HG03460 (cell line): ENCODE data around the gene ZNF615.
"Not testable (repeated sequence)": the region's sequence is repeated elsewhere in the genome, so short reads cannot be mapped to it uniquely, and the experiment has no call there.

Experiments
- ATAC-seq: cut with Tn5 transposase; IDR thresholded peaks from one replicate; pipeline ENCODE4 v1.9.1; 2021; ENCODE audit not compliant: unreplicated experiment

The ZNF615 gene

GRCh38 chr19:51980926-51981325 lies 27.1 kb downstream of the ZNF615 start:
- ATAC-seq: not testable (repeated sequence)

GRCh38 chr19:51980116-51980736 lies 27.8 kb downstream of the ZNF615 start:
- no peak for ATAC-seq

- ATAC-seq: no peak
Measured at GRCh38 chr19:51978882-51979281, 29.1 kb downstream of the ZNF615 start.

GRCh38 chr19:51977346-51977745 lies 30.7 kb downstream of the ZNF615 start:
- no peak for ATAC-seq

GRCh38 chr19:51976852-51977251 lies 31.2 kb downstream of the ZNF615 start:
- ATAC-seq: no peak

- ATAC-seq: not testable (repeated sequence)
Measured at GRCh38 chr19:51975787-51976186, 32.2 kb downstream of the ZNF615 start.

GRCh38 chr19:51971624-51972023 lies 36.4 kb downstream of the ZNF615 start:
- ATAC-seq: no peak

- ATAC-seq: no peak
Measured at GRCh38 chr19:51970718-51971117, 37.3 kb downstream of the ZNF615 start.

GRCh38 chr19:51965583-51965982 lies 42.4 kb downstream of the ZNF615 start:
- ATAC-seq: no peak

- not testable (repeated sequence) for ATAC-seq
Measured at GRCh38 chr19:51960621-51961233, 47.3 kb downstream of the ZNF615 start.

- no peak for ATAC-seq
Measured at GRCh38 chr19:51959791-51960190, 48.2 kb downstream of the ZNF615 start.

- not testable (repeated sequence) for ATAC-seq
Measured at GRCh38 chr19:51957846-51958245, 50.2 kb downstream of the ZNF615 start.

GRCh38 chr19:51948975-51949374 lies 59.0 kb downstream of the ZNF615 start:
- ATAC-seq: no peak

GRCh38 chr19:51946602-51947001 lies 61.4 kb downstream of the ZNF615 start:
- no peak for ATAC-seq

- ATAC-seq: no peak
Measured at GRCh38 chr19:51944798-51945552, 63.0 kb downstream of the ZNF615 start.
